GM12874 (cell line): Measurements from ENCODE around the gene LYRM1.

Experiments used
- TF ChIP-seq, protein P1 (sequence below): IDR thresholded peaks from 2 replicates; pipeline ENCODE4 v1.5.1; 2011; ENCODE audit warnings: low read depth, mild to moderate bottlenecking, control low read depth, low read length, moderate library complexity; ENCODE audit not compliant: insufficient read depth

LYRM1 gene

DNA sequence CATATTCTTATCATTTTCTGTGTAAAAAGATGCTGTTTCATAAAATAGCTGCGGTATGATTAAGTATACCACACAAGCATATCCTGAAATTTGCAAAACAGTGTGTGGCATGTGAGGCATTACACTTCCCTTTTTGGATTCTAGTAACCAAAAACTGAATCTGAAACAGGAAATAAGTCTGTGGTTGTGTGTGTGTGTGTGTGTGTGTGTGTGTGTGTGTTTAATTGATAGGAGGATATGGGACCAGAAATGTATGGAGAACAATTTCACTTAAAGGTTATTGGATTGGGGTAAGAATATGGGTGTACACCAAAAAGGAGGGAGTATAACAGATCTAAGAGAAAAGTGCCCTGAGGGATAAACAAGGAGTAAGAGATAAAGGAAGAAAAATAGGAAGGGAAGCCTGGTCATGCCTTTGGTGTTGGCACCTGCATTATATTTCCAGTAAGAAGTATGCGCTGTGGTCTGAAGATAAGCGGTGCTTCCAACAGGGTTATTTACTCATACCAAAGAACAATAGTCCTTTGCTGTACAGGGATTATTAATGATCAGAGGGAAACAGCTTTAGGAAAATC lies 4.0 kb downstream of the LYRM1 start:
- TF ChIP-seq, protein P1, sequence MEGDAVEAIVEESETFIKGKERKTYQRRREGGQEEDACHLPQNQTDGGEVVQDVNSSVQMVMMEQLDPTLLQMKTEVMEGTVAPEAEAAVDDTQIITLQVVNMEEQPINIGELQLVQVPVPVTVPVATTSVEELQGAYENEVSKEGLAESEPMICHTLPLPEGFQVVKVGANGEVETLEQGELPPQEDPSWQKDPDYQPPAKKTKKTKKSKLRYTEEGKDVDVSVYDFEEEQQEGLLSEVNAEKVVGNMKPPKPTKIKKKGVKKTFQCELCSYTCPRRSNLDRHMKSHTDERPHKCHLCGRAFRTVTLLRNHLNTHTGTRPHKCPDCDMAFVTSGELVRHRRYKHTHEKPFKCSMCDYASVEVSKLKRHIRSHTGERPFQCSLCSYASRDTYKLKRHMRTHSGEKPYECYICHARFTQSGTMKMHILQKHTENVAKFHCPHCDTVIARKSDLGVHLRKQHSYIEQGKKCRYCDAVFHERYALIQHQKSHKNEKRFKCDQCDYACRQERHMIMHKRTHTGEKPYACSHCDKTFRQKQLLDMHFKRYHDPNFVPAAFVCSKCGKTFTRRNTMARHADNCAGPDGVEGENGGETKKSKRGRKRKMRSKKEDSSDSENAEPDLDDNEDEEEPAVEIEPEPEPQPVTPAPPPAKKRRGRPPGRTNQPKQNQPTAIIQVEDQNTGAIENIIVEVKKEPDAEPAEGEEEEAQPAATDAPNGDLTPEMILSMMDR, result no peak

DNA sequence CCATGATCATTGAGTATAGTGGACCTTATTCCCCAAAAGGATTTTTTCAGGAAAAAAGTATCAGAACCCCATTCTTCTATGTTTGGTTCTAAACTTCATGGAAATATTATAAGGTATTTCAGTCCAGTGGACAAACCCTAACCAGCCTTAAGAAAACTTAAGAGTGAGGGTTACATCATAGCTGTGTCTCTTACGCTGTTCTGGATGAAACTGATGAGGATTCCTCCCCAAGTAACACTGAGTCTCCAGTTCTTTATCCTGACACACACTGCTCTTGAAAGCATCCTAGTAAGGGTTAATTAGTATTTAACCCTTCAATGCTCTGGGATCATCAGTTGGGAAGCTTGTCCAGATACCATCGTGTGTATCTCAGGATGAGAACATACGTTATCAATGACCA lies 5.0 kb downstream of the LYRM1 start:
- TF ChIP-seq, protein P1, result no peak

GRCh38 chr16:20906341-20907255 lies 6.0 kb downstream of the LYRM1 start:
- TF ChIP-seq, protein P1, result no peak

GRCh38 chr16:20910781-20911321 lies 10.3 kb downstream of the LYRM1 start:
- TF ChIP-seq, protein P1, result no peak

- TF ChIP-seq, protein P1, result no peak
Observed at GRCh38 chr16:20911361-20911760, 10.8 kb downstream of the LYRM1 start.

- TF ChIP-seq, protein P1, result no peak
Observed at GRCh38 chr16:20916289-20916688, 15.7 kb downstream of the LYRM1 start.

- TF ChIP-seq, protein P1, result no peak
Observed at GRCh38 chr16:20916942-20917341, 16.4 kb downstream of the LYRM1 start.
